Fibroblast of lung (primary cell): ENCODE results near the gene ADRA2A. TPM values are rescaled to one million over a fixed set of nuclear protein-coding genes. Genes with fewer than 3 reads are reported as not detected.

Source experiments
- DNase-seq, 2 donors: peaks; one replicate each; pipeline versions ENCODE4 v3.0.0 to v3.0.0-alpha.2; 2010; ENCODE audit warnings: low read depth in 2 of 2
- H2AFZ ChIP-seq: 2 replicates; pipeline ENCODE4 v1.5.1; 2012; ENCODE audit warnings: low read length, control low read depth, inconsistent platforms
- H3K27ac ChIP-seq: 2 replicates; pipeline ENCODE4 v1.5.1; 2011; ENCODE audit warnings: low read length, control low read depth; ENCODE audit not compliant: insufficient read depth
- H3K27me3 ChIP-seq: 2 replicates; pipeline ENCODE4 v1.5.1; 2011; ENCODE audit warnings: mild to moderate bottlenecking, low read length; ENCODE audit not compliant: control insufficient read depth, insufficient read depth
- H3K36me3 ChIP-seq: 2 replicates; pipeline ENCODE4 v1.5.1; 2011; ENCODE audit warnings: low read length; ENCODE audit not compliant: control insufficient read depth, insufficient read depth
- H3K4me1 ChIP-seq: 2 replicates; pipeline ENCODE4 v1.5.1; 2011; ENCODE audit warnings: low read length; ENCODE audit not compliant: control insufficient read depth, insufficient read depth; ENCODE audit errors: extremely low read depth
- H3K4me2 ChIP-seq: 2 replicates; pipeline ENCODE4 v1.5.1; 2011; ENCODE audit warnings: low read length, control low read depth; ENCODE audit not compliant: insufficient read depth; ENCODE audit errors: extremely low read depth
- H3K4me3 ChIP-seq, 4 experiments: fragments of 200-600 bp in 1 of 4; sonication (generic) in 1 of 4; replicated peaks in 1 of 4; 2 replicates each; pipeline ENCODE4 v1.5.1; 2011 to 2016; ENCODE audit warnings: low read length in 4 of 4, low read depth in 3 of 4, mild to moderate bottlenecking in 3 of 4, control low read depth in 2 of 4, inconsistent platforms in 1 of 4, mixed read lengths in 1 of 4; ENCODE audit not compliant: insufficient read depth in 1 of 4; ENCODE audit errors: control extremely low read depth in 1 of 4
- H3K79me2 ChIP-seq: 2 replicates; pipeline ENCODE4 v1.5.1; 2012; ENCODE audit warnings: mild to moderate bottlenecking, low read length, inconsistent platforms; ENCODE audit not compliant: control insufficient read depth, insufficient read depth
- H3K9ac ChIP-seq: 2 replicates; pipeline ENCODE4 v1.5.1; 2011; ENCODE audit warnings: mild to moderate bottlenecking, low read length, control low read depth; ENCODE audit not compliant: insufficient read depth
- H3K9me3 ChIP-seq: 2 replicates; pipeline ENCODE4 v1.5.1; 2012; ENCODE audit warnings: low read depth, low read length; ENCODE audit not compliant: control insufficient read depth, insufficient read depth
- H4K20me1 ChIP-seq: 2 replicates; pipeline ENCODE4 v1.5.1; 2011; ENCODE audit warnings: low read length; ENCODE audit not compliant: control insufficient read depth, insufficient read depth; ENCODE audit errors: extremely low read depth
- EZH2 ChIP-seq: IDR thresholded peaks from 2 replicates; pipeline ENCODE4 v1.5.1; 2012; ENCODE audit warnings: low read length, control low read depth, mild to moderate bottlenecking; ENCODE audit errors: missing control alignments
- polyA plus RNA-seq, 2 donors: library from polyadenylated mRNA; depleted of rRNA in 1 of 2; stranded (reverse) in 1 of 2; unstranded in 1 of 2; fragments of >200 nt; gene quantifications; 2 replicates each; pipeline ENCODE4 v1.2.1, GENCODE V29; 2011 to 2012; ENCODE audit warnings: missing spikeins in 1 of 2
- total RNA-seq: library from RNA; depleted of rRNA; stranded (reverse); fragments of >200 nt; gene quantifications from 2 replicates; pipeline ENCODE4 v1.2.1, GENCODE V29; 2014
- TF ChIP-seq, protein P1 (sequence below), 2 donors: IDR thresholded peaks in 1 of 2; conservative IDR thresholded peaks in 1 of 2; 1 replicate in 1 of 2; 2 replicates in 1 of 2; pipeline ENCODE4 v1.5.1; 2011 to 2012; ENCODE audit warnings: low read length in 2 of 2, control low read depth in 1 of 2, inconsistent platforms in 1 of 2, low read depth in 1 of 2, mild to moderate bottlenecking in 1 of 2

The ADRA2A gene
- total and polyA plus RNA-seq, 2 donors (not counting 1 experiment from before 2014, with no cell fraction given): under 0.01 to 0.02 TPM

GRCh38 chr10:111100198-111100597, 23.4 kb downstream of the ADRA2A start:
- Histone ChIP-seq H3K36me3 (no peaks in the 10 kb centered on the region), H3K4me2 (no peak overlapping the region), H3K27ac (no peak overlapping the region), H3K27me3 (no peaks in the 10 kb centered on the region), H3K79me2 (no peaks in the 10 kb centered on the region), H2AFZ (no peak overlapping the region), H3K4me3 (no peak overlapping the region), H3K4me1 (no peaks in the 10 kb centered on the region), H3K9ac (no peak overlapping the region), H4K20me1 (no peaks in the 10 kb centered on the region), H3K9me3 (no peaks in the 10 kb centered on the region)
- TF ChIP-seq, protein P1, sequence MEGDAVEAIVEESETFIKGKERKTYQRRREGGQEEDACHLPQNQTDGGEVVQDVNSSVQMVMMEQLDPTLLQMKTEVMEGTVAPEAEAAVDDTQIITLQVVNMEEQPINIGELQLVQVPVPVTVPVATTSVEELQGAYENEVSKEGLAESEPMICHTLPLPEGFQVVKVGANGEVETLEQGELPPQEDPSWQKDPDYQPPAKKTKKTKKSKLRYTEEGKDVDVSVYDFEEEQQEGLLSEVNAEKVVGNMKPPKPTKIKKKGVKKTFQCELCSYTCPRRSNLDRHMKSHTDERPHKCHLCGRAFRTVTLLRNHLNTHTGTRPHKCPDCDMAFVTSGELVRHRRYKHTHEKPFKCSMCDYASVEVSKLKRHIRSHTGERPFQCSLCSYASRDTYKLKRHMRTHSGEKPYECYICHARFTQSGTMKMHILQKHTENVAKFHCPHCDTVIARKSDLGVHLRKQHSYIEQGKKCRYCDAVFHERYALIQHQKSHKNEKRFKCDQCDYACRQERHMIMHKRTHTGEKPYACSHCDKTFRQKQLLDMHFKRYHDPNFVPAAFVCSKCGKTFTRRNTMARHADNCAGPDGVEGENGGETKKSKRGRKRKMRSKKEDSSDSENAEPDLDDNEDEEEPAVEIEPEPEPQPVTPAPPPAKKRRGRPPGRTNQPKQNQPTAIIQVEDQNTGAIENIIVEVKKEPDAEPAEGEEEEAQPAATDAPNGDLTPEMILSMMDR (conservative IDR thresholded peaks at IDR 0.05 in 1 of 2, IDR thresholded peaks at IDR 0.05 in 1 of 2; ENCODE audit: low read depth in 1 of 2, low read length in 2 of 2): no peak
- no peak for TF ChIP-seq EZH2
- no peak for DNase-seq

DNA sequence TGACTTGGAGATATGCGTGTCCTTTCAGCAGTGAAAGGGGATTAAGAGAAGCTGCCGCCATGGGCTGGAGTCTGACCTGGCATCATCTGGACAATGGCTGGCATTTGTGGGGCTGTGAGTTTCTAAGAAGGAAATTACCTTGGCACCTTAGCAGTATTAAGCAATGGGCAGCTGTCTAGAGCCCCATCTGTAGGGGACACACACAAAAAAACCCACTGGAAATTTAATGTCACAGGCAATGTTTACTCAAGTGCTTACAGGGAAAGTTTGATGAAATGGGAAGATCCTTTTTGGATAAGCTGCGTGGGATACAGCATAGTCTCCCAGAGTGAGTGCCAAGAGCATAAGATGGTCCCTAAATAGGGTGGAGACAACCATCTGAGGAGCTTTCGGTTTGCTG, 25.0 kb downstream of the ADRA2A start:
- Histone ChIP-seq H3K4me1 (no peaks in the 10 kb centered on the region), H4K20me1 (no peaks in the 10 kb centered on the region), H3K36me3 (no peaks in the 10 kb centered on the region), H3K9ac (no peak overlapping the region), H3K79me2 (no peaks in the 10 kb centered on the region), H3K9me3 (no peaks in the 10 kb centered on the region), H3K4me3 (no peak overlapping the region), H3K27ac (no peak overlapping the region), H3K27me3 (no peaks in the 10 kb centered on the region), H2AFZ (no peak overlapping the region), H3K4me2 (no peak overlapping the region)
- no peak for DNase-seq
- TF ChIP-seq EZH2: no peak
- TF ChIP-seq, protein P1 (conservative IDR thresholded peaks at IDR 0.05 in 1 of 2, IDR thresholded peaks at IDR 0.05 in 1 of 2; ENCODE audit: low read depth in 1 of 2, low read length in 2 of 2): no peak

- Histone ChIP-seq H3K4me2 (no peak overlapping the region), H3K9ac (no peak overlapping the region), H3K4me1 (no peaks in the 10 kb centered on the region), H3K36me3 (no peaks in the 10 kb centered on the region), H3K9me3 (no peaks in the 10 kb centered on the region), H2AFZ (no peak overlapping the region), H3K4me3 (no peak overlapping the region), H3K27ac (no peak overlapping the region), H4K20me1 (no peaks in the 10 kb centered on the region), H3K79me2 (no peaks in the 10 kb centered on the region), H3K27me3 (no peaks in the 10 kb centered on the region)
- DNase-seq: no peak
- no peak for TF ChIP-seq EZH2
- TF ChIP-seq, protein P1 (conservative IDR thresholded peaks at IDR 0.05 in 1 of 2, IDR thresholded peaks at IDR 0.05 in 1 of 2; ENCODE audit: low read depth in 1 of 2, low read length in 2 of 2): no peak
Measured at GRCh38 chr10:111102359-111102837, 25.6 kb downstream of the ADRA2A start.
